Astrocyte of the cerebellum (primary cell): ENCODE measurements around the gene FAM210A.
"Not testable (repeated sequence)": the region's sequence is repeated elsewhere in the genome, so short reads cannot be mapped to it uniquely, and the experiment has no call there.

ENCODE experiments used
- DNase-seq: peaks from one replicate; pipeline ENCODE4 v3.0.0-alpha.2; 2011; ENCODE audit warnings: low read depth
- H3K4me3 ChIP-seq: 2 replicates; pipeline ENCODE4 v1.5.1; 2011; ENCODE audit warnings: mild to moderate bottlenecking, low read depth, low read length, moderate library complexity
- in situ Hi-C: cut with HindIII; loops from 2 replicates; pipeline ENCODE4 v1.10.0; 2017; ENCODE audit warnings: low sequenced_read_pairs
- TF ChIP-seq, protein P1 (sequence below): IDR thresholded peaks from 2 replicates; pipeline ENCODE4 v1.5.1; 2012; ENCODE audit warnings: low read length, low read depth, moderate library complexity, mild to moderate bottlenecking; ENCODE audit errors: missing control alignments

Gene FAM210A

DNA sequence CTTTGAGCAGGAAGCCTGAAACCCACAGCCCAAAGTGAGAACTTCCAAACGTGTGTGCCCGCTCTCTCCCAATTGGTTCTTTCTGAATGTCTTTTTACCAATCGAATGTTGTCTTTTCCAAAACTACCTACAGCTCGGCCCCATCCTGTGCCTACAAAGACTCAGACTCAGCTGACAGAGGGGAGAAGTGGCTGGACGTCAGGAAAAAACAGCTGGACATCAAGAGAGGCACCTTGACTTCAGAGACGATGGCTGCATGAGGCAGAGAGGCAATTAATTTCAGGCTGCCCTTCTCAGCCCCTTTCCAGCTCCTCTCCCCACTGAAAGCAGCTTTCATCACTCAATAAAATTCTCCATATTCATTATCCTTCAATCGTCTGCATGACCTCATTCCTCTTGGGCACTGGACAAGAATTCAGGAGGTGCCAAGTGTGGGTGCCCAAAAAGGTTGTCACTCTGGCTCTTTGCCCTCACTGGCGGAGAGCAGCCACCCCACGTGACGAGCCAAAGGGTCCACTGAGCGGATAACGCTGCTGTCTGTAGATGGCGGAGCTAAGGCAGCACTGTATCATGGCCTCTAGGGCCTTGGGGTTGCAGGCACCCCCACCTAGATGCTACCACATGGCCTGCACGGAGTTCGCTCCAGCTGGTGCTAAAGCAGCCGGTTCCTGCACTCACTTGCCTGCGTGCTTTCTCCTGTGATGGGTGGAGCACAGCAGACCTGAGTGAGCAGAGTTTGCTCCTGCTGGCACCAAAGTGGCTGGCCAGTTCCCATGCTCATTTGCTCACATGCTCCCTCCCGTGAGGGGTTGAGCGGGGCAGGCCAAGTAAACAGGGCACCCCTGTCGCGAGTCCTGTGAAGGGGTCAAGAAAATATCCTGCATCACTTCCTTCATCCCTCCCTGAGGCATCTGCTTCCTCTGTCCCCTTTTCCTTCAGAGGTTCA, 37.9 kb downstream of the FAM210A start:
- H3K4me3 ChIP-seq = no peak overlapping the region
- DNase-seq = no peak
- TF ChIP-seq, protein P1, sequence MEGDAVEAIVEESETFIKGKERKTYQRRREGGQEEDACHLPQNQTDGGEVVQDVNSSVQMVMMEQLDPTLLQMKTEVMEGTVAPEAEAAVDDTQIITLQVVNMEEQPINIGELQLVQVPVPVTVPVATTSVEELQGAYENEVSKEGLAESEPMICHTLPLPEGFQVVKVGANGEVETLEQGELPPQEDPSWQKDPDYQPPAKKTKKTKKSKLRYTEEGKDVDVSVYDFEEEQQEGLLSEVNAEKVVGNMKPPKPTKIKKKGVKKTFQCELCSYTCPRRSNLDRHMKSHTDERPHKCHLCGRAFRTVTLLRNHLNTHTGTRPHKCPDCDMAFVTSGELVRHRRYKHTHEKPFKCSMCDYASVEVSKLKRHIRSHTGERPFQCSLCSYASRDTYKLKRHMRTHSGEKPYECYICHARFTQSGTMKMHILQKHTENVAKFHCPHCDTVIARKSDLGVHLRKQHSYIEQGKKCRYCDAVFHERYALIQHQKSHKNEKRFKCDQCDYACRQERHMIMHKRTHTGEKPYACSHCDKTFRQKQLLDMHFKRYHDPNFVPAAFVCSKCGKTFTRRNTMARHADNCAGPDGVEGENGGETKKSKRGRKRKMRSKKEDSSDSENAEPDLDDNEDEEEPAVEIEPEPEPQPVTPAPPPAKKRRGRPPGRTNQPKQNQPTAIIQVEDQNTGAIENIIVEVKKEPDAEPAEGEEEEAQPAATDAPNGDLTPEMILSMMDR = no peak
- in situ Hi-C loops = no loop called here

DNA sequence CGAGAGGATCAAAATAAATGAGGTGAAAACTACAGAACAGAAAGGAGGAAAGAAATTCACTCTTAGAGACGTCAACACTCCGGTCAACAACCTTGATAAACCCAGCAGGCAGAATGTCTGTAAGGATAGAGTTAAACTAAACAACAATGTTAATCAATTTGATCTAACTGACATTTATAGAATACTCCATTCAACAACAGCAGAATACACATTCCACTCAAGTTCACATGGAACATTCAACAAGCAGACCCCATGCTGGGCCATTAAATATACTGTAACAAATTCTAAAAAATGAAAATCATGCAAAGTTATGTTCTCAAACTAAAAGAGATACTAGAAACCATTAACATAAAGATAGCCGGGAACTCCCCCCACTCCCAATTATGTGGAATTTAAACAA, 41.8 kb downstream of the FAM210A start:
- H3K4me3 ChIP-seq = no peak overlapping the region
- peak; percentile 6 for DNase-seq
- in situ Hi-C loops = no loop called here
- TF ChIP-seq, protein P1 = no peak

DNA sequence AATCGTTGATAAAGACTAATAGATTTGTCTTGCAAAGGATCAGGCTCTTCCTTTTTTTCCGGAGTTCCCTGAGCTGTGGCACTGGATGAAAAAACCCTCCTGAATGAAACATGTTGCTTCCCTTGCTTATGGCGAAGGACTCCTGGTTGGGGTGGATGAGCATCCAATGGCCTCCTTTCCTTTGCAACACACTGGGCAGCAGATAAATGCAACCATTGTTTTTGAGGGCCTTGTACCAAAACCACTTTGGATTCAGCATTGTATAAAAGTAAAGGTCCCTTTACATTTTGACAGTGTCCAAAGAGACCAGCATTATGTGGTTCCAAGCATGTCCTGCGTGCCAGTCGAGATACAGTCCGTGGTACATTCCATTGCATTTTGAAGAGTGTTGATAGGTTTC, 44.7 kb downstream of the FAM210A start:
- H3K4me3 ChIP-seq = no peak overlapping the region
- in situ Hi-C loops = no loop called here
- TF ChIP-seq, protein P1 = no peak
- no peak for DNase-seq

DNA sequence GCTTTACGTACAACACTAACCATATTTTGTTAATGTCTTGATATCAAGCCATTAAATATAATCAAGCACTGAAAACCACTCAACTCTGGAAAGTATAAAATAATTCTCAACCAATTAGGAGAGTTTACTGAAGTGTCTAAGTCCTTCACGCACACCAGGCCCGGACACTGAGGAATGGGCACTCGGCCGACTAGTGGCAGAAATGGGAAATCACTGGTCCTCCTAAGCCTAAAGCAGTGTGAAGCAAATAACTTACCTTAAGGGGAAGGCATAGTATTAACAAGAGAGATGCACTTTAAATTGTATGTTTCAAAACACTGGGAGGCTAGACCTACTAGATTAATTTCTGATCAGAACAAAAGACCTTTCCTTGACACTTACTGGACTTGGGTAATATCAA, 45.7 kb downstream of the FAM210A start:
- in situ Hi-C loops = no loop called here
- DNase-seq = no peak
- TF ChIP-seq, protein P1 = peak; percentile 39
- H3K4me3 ChIP-seq = no peak overlapping the region

DNA sequence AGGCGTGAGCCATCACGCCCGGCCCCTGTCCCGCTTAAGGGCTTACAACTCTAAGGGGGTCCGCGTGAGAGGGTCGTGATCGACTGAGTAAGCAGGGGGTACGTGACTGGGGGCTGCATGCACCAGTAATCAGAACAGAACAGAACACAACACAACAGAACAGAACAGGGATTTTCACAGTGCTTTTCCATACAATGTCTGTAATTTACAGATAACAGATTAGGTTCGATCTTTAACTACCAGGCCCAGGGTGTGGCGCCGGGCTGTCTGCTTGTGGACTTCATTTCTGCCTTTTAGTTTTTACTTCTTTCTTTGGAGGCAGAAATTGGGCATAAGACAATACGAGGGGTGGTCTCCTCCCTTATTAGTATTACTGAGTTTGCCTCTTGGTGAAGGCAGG, 49.0 kb downstream of the FAM210A start:
- DNase-seq, H3K4me3 ChIP-seq, in situ Hi-C loops: not testable (repeated sequence)

DNA sequence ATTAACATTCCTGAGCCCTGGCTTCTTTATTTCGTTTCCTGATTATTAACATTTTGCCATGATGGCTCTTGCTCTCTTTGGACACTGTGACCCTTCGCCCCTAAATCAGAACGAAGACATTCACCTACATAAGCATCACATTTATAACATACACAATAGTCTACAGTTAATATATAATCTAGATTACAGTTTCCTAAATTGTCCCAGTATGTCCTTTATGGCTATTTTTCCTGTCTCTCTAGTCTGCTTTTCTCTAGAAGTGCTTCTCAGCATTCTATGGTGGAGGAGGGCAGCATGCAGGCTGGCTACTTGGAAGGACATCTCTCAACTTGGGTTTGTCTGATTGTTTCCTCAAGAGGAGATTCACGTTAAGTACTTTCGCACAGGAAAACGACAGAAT, 49.9 kb downstream of the FAM210A start:
- TF ChIP-seq, protein P1 = no peak
- in situ Hi-C loops = no loop called here
- H3K4me3 ChIP-seq = no peak overlapping the region
- no peak for DNase-seq

DNA sequence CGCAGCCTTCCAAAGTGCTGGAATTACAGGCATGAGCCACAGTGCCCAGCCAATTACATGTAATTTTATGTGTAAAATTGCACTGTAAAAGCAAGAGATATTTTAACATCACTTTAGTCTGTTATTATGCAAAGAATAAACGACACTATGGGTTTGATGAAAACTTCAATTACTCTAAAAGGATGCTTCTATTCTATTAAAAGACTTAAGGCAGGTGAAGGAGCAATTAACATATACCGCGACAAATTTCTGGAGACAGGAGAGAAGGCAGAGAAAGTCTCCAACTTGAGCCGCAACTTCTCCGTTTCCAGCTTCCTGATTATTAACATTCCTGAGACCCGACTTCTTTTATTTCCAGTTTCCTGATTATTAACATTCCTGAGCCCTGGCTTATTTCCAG, 53.7 kb downstream of the FAM210A start:
- no peak overlapping the region for H3K4me3 ChIP-seq
- TF ChIP-seq, protein P1 = no peak
- in situ Hi-C loops = no loop called here
- DNase-seq = no peak
